ENCODE data around the gene CDR2.

The CDR2 gene

DNA sequence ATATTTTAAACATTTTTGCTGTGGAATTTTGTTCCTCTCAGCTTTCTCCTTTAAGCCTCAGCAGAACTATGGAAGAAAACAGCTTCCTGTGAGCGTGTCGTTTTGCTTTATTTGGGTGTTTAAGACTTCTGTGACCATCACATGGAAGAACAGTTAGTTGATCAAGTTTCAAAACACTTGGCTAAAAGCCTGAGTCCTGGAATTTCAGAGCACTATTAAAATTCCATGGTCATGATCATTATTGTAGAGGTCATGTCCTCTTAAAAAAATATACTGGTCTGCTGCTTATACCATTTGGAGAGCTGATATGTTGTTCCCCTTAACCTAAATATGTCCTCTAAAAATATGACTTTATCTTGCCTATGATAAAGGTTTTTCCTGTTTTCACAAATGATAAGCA is 12.6 kb upstream of the CDR2 start:
- Histone ChIP-seq H3K9me3 (ENCODE audit: severe bottlenecking) (no peaks in the 10 kb centered on the region), H3K27me3 (ENCODE audit: insufficient read depth, low read depth, severe bottlenecking) (no peaks in the 10 kb centered on the region), H3K36me3 (no peaks in the 10 kb centered on the region), H3K27ac (no peak overlapping the region), H3K4me3 (ENCODE audit: low read depth, low read length) (no peak overlapping the region)
- no peak for DNase-seq
- TF ChIP-seq CTCF (IDR thresholded peaks at IDR 0.05; ENCODE audit: low read depth, low read length) = no peak

- TF ChIP-seq CTCF (IDR thresholded peaks at IDR 0.05; ENCODE audit: low read depth, low read length) = no peak
- no peaks in the 10 kb centered on the region for H3K27me3 ChIP-seq (ENCODE audit: insufficient read depth, low read depth, severe bottlenecking)
- H3K9me3 ChIP-seq (ENCODE audit: severe bottlenecking) = no peaks in the 10 kb centered on the region
- no peaks in the 10 kb centered on the region for H3K36me3 ChIP-seq
- DNase-seq = no peak
- H3K4me3 ChIP-seq (ENCODE audit: low read depth, low read length) = no peak overlapping the region
- H3K27ac ChIP-seq = no peak overlapping the region
Measured at GRCh38 chr16:22385196-22385595, 10.8 kb upstream of the CDR2 start.

- Histone ChIP-seq H3K27ac (no peak overlapping the region), H3K27me3 (ENCODE audit: insufficient read depth, low read depth, severe bottlenecking) (no peaks in the 10 kb centered on the region), H3K4me3 (ENCODE audit: low read depth, low read length) (no peak overlapping the region), H3K36me3 (no peaks in the 10 kb centered on the region), H3K9me3 (ENCODE audit: severe bottlenecking) (no peaks in the 10 kb centered on the region)
- no peak for TF ChIP-seq CTCF (IDR thresholded peaks at IDR 0.05; ENCODE audit: low read depth, low read length)
- DNase-seq = no peak
Measured at GRCh38 chr16:22383827-22384226, 9.4 kb upstream of the CDR2 start.

DNA sequence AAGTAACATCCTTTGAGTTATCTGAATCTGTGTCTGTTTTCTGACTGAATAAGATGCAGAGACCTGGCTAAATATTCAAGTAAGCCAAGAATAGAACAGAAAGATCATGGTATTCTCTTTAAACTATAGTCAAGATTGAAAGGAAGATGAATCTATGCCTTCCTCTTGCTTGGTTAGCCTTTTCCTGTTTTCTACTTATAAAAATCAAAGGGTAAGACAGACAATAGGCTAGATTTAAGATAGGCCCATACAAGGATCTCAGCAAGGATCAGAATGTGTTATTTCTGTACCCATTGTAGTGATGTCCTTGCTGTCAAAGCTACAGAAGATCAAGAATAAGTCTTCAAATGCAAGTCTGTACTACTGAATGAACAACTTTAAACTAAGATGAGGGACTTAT is 7.0 kb upstream of the CDR2 start:
- no peak for TF ChIP-seq CTCF (IDR thresholded peaks at IDR 0.05; ENCODE audit: low read depth, low read length)
- DNase-seq = no peak

GRCh38 chr16:22380529-22380928 is 6.1 kb upstream of the CDR2 start:
- H3K27ac ChIP-seq = no peak overlapping the region
- H3K4me3 ChIP-seq (ENCODE audit: low read depth, low read length) = no peak overlapping the region
- H3K36me3 ChIP-seq = no peaks in the 10 kb centered on the region
- no peaks in the 10 kb centered on the region for H3K27me3 ChIP-seq (ENCODE audit: insufficient read depth, low read depth, severe bottlenecking)
- TF ChIP-seq CTCF (IDR thresholded peaks at IDR 0.05; ENCODE audit: low read depth, low read length) = no peak
- no peaks in the 10 kb centered on the region for H3K9me3 ChIP-seq (ENCODE audit: severe bottlenecking)
- no peak for DNase-seq

More for the DNA sequence above, 7.0 kb upstream of the CDR2 start:
- H3K27me3 ChIP-seq (ENCODE audit: insufficient read depth, low read depth, severe bottlenecking) = no peaks in the 10 kb centered on the region
- no peak overlapping the region for H3K4me3 ChIP-seq (ENCODE audit: low read depth, low read length)
- no peaks in the 10 kb centered on the region for H3K36me3 ChIP-seq
- H3K27ac ChIP-seq = no peak overlapping the region
- H3K9me3 ChIP-seq (ENCODE audit: severe bottlenecking) = no peaks in the 10 kb centered on the region

- Histone ChIP-seq H3K27ac (no peak overlapping the region), H3K4me3 (ENCODE audit: low read depth, low read length) (no peak overlapping the region), H3K9me3 (ENCODE audit: severe bottlenecking) (no peaks in the 10 kb centered on the region), H3K36me3 (no peaks in the 10 kb centered on the region), H3K27me3 (ENCODE audit: insufficient read depth, low read depth, severe bottlenecking) (no peaks in the 10 kb centered on the region)
- DNase-seq = no peak
- TF ChIP-seq CTCF (IDR thresholded peaks at IDR 0.05; ENCODE audit: low read depth, low read length) = no peak
Measured at GRCh38 chr16:22379656-22380055, 5.2 kb upstream of the CDR2 start.
